Vagina (tissue), 2 donors: Measurements from ENCODE around the gene S1PR3. TPM values are rescaled to one million over a fixed set of nuclear protein-coding genes. Genes with fewer than 3 reads are reported as not detected.

Source experiments
- DNase-seq, 2 donors: peaks; one replicate each; pipeline ENCODE4 v3.0.0-alpha.2; 2017; ENCODE audit errors: extremely low spot score in 2 of 2
- H3K27ac ChIP-seq: fragments of 200-600 bp; sonication (generic); one replicate; pipeline ENCODE4 v1.5.1; 2019
- H3K27me3 ChIP-seq: fragments of 200-600 bp; sonication (generic); one replicate; pipeline ENCODE4 v1.5.1; 2019
- H3K36me3 ChIP-seq, 2 donors: fragments of 200-600 bp; sonication (generic); one replicate each; pipeline ENCODE4 v1.5.1; 2017 to 2019
- H3K4me1 ChIP-seq: fragments of 200-600 bp; sonication (generic); one replicate; pipeline ENCODE4 v1.5.1; 2019
- H3K4me3 ChIP-seq, 2 donors: fragments of 200-600 bp; sonication (generic); 1 replicate in 1 of 2; 2 replicates in 1 of 2; pipeline ENCODE4 v1.5.1; 2016 to 2019
- H3K9me3 ChIP-seq: fragments of 200-600 bp; sonication (generic); one replicate; pipeline ENCODE4 v1.5.1; 2019
- POLR2A ChIP-seq, 2 donors: fragments of 450-650 bp; IDR thresholded peaks; one replicate each; pipeline ENCODE4 v1.6.1; 2017; ENCODE audit warnings: antibody characterized with exemption in 2 of 2, mild to moderate bottlenecking in 2 of 2, moderate library complexity in 2 of 2
- POLR2AphosphoS5 ChIP-seq, 2 donors: sonication (generic); formaldehyde crosslinking; IDR thresholded peaks; one replicate each; pipeline ENCODE4 v1.9.0; 2017; ENCODE audit warnings: antibody characterized with exemption in 2 of 2, mild to moderate bottlenecking in 2 of 2, low read depth in 1 of 2; ENCODE audit not compliant: insufficient read depth in 1 of 2
- intact Hi-C: fragments of 100-400 bp; cut with DNase I; formaldehyde crosslinking; loops from one replicate; pipeline ENCODE4 v1.15.1; 2023
- total RNA-seq: library from RNA; depleted of rRNA; stranded (reverse); fragments of >200 nt; gene quantifications from one replicate; pipeline ENCODE4 v1.2.3, GENCODE V29; 2016
- TF ChIP-seq, protein P1 (sequence below), 3 experiments: fragments of 450-650 bp in 2 of 3; fragments of 200-600 bp in 1 of 3; sonication (generic) in 1 of 3; IDR thresholded peaks; one replicate each; pipeline ENCODE4 v1.5.1; 2017 to 2019; ENCODE audit warnings: antibody characterized with exemption in 3 of 3, mild to moderate bottlenecking in 2 of 3, moderate library complexity in 2 of 3

Gene S1PR3
- total RNA-seq, 1 donor from 2014 or later: 39.3 TPM

DNA sequence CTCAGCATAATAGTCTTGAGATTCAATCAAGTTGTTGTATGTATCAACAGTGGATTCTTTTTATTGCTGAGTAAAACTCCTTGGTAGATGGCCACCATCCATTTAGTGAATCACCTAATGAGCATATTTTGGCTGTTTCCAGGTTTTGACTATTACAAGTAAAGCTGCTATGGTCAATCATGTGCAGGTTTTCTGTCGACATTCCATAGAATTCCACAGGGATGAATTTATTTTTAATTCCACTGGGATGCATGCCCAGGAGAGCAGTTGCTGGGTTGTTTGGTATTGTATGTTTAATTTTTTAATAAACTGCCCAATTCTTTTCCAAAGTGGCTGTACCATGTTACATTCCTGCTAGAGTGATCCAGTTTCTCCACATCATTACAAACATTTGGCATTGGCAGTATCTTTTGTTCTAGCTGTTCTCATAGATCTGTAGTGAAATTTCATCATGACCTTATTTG lies 10.5 kb upstream of the S1PR3 start:
- peaks cover 27% of the 10 kb centered on the region for H3K4me1 ChIP-seq
- intact Hi-C loops: no loop called here
- peak overlapping the region; percentile 31 for H3K27ac ChIP-seq

DNA sequence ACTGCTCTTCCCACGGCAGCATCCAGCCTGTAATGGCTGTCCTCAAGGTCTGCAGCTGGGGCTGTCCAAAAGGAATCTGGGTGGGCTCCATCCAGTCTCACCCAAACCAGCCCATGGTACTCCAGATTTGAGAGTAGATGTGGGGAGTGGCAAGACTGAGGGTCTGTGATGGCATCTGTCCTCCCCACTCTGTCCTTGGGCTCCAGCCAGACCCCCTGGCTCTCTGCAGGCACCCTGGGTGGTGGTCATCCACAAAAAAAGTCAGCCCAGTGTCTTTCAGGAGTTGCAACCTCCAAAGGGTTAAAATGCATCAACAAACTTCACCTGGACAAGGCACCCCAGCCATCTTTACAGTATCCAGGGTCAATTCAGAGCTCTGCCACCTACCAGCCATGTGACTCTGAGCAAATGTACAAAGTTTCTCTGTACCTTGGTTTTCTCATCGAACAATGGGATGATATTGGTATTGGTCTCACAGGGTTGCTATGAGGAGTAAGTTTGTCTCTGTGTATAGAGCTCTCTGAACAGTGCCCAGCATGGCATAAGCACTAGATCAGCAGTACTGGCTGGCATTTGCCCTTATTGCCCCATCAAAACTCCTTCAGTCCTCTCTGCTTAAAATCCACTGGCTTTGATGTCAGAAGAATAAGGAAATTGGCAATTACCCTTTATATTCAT lies 7.3 kb upstream of the S1PR3 start:
- Histone ChIP-seq H3K27ac (no peak overlapping the region), H3K36me3 (no peaks in the 10 kb centered on the region), H3K4me1 (peaks cover 25% of the 10 kb centered on the region), H3K4me3 (no peak overlapping the region), H3K9me3 (no peaks in the 10 kb centered on the region), H3K27me3 (no peaks in the 10 kb centered on the region)
- TF ChIP-seq, protein P1, sequence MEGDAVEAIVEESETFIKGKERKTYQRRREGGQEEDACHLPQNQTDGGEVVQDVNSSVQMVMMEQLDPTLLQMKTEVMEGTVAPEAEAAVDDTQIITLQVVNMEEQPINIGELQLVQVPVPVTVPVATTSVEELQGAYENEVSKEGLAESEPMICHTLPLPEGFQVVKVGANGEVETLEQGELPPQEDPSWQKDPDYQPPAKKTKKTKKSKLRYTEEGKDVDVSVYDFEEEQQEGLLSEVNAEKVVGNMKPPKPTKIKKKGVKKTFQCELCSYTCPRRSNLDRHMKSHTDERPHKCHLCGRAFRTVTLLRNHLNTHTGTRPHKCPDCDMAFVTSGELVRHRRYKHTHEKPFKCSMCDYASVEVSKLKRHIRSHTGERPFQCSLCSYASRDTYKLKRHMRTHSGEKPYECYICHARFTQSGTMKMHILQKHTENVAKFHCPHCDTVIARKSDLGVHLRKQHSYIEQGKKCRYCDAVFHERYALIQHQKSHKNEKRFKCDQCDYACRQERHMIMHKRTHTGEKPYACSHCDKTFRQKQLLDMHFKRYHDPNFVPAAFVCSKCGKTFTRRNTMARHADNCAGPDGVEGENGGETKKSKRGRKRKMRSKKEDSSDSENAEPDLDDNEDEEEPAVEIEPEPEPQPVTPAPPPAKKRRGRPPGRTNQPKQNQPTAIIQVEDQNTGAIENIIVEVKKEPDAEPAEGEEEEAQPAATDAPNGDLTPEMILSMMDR (IDR thresholded peaks at IDR 0.05): no peak
- no peak for TF ChIP-seq POLR2AphosphoS5 (IDR thresholded peaks at IDR 0.05; ENCODE audit: insufficient read depth in 1 of 2, low read depth in 1 of 2)
- no peak for TF ChIP-seq POLR2A (IDR thresholded peaks at IDR 0.05)
- DNase-seq: peak in 1 of 2 donors; percentile 79
- intact Hi-C loops: no loop called here

More for the DNA sequence above, 10.5 kb upstream of the S1PR3 start:
- Histone ChIP-seq H3K9me3 (no peaks in the 10 kb centered on the region), H3K4me3 (no peak overlapping the region), H3K36me3 (no peaks in the 10 kb centered on the region), H3K27me3 (no peaks in the 10 kb centered on the region)
- peak; percentile 2 to 44 for DNase-seq
- no peak for TF ChIP-seq POLR2AphosphoS5 (IDR thresholded peaks at IDR 0.05; ENCODE audit: insufficient read depth in 1 of 2, low read depth in 1 of 2)
- no peak for TF ChIP-seq POLR2A (IDR thresholded peaks at IDR 0.05)
- TF ChIP-seq, protein P1 (IDR thresholded peaks at IDR 0.05): no peak

DNA sequence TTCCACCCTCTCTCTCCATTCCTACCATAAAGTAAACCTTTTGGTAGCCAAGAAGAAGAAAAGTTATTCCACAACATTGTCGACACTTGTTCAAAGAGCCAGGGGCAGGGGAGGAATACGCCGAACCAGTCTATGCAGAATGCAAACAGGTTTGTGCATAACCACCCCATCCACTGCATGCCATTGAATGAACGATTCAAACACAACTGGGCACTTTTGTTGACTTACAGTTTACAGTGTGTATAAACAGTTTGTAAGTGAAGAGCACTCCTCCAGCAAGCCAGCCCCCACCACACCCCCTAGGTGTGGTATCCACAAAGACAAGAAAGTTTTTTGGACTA lies 6.8 kb upstream of the S1PR3 start:
- DNase-seq: peak in 1 of 2 donors; percentile 81
- Histone ChIP-seq H3K4me3 (no peak overlapping the region), H3K9me3 (no peaks in the 10 kb centered on the region), H3K27ac (no peak overlapping the region), H3K27me3 (no peaks in the 10 kb centered on the region), H3K4me1 (peaks cover 25% of the 10 kb centered on the region), H3K36me3 (no peaks in the 10 kb centered on the region)
- intact Hi-C loops: no loop called here
- TF ChIP-seq POLR2A (IDR thresholded peaks at IDR 0.05): no peak
- TF ChIP-seq POLR2AphosphoS5 (IDR thresholded peaks at IDR 0.05; ENCODE audit: insufficient read depth in 1 of 2, low read depth in 1 of 2): no peak
- TF ChIP-seq, protein P1 (IDR thresholded peaks at IDR 0.05): no peak

DNA sequence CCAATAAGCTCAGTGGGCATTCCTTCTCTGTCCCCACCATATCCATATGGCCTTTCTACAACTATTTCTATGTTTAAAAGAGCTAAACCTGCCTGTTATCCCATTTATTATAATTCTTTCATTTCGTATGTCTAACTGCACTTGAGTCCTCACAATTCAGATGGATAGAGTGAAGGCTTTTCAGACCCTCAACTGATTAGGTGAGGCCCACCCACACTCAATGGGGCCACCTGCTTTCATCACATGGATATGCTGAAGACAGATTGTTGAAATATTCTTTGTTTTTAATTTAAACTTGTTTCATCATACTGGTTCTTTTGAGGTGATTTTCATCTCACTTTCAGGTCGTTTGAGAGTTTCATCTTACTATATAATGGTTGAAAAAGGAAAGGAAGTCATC lies 5.7 kb upstream of the S1PR3 start:
- Histone ChIP-seq H3K27ac (no peak overlapping the region), H3K4me1 (peaks cover 26% of the 10 kb centered on the region), H3K27me3 (no peaks in the 10 kb centered on the region), H3K4me3 (no peak overlapping the region), H3K36me3 (no peaks in the 10 kb centered on the region), H3K9me3 (no peaks in the 10 kb centered on the region)
- no peak for DNase-seq
- intact Hi-C loops: no loop called here
- TF ChIP-seq, protein P1 (IDR thresholded peaks at IDR 0.05): no peak
- TF ChIP-seq POLR2A (IDR thresholded peaks at IDR 0.05) (no peak), POLR2AphosphoS5 (IDR thresholded peaks at IDR 0.05; ENCODE audit: insufficient read depth in 1 of 2, low read depth in 1 of 2) (no peak)

DNA sequence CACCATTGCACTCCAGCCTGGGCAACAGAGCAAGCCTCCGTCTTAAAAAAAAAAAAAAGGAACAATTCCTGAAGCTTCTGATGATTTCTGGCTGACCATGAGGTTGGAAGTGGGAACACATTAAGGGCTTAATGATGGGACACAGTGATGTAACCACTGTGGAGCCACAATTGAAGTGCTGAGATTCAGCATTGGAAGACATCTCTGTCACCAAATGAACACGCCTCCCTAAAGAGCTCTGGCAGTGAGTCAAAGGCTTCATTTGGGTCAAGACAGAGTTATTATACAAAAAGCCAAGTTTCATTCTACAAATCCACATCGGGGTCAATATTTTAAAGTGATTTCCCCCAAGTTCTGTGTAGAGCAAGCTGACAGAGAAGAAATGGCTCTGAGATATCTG lies 4.5 kb upstream of the S1PR3 start:
- no peaks in the 10 kb centered on the region for H3K36me3 ChIP-seq
- H3K4me1 ChIP-seq: peaks cover 29% of the 10 kb centered on the region
- no peak for DNase-seq
- H3K9me3 ChIP-seq: no peaks in the 10 kb centered on the region
- no peak overlapping the region for H3K4me3 ChIP-seq
- H3K27ac ChIP-seq: no peak overlapping the region
- no peak for TF ChIP-seq POLR2AphosphoS5 (IDR thresholded peaks at IDR 0.05; ENCODE audit: insufficient read depth in 1 of 2, low read depth in 1 of 2)
- TF ChIP-seq, protein P1 (IDR thresholded peaks at IDR 0.05): no peak
- TF ChIP-seq POLR2A (IDR thresholded peaks at IDR 0.05): no peak
- intact Hi-C loops: no loop called here
- no peaks in the 10 kb centered on the region for H3K27me3 ChIP-seq
